GM21447 (cell line): ENCODE measurements around the gene APEH.

Source experiments
- ATAC-seq: cut with Tn5 transposase; IDR thresholded peaks from one replicate; pipeline ENCODE4 v1.9.1; 2021; ENCODE audit not compliant: unreplicated experiment

The APEH gene

DNA sequence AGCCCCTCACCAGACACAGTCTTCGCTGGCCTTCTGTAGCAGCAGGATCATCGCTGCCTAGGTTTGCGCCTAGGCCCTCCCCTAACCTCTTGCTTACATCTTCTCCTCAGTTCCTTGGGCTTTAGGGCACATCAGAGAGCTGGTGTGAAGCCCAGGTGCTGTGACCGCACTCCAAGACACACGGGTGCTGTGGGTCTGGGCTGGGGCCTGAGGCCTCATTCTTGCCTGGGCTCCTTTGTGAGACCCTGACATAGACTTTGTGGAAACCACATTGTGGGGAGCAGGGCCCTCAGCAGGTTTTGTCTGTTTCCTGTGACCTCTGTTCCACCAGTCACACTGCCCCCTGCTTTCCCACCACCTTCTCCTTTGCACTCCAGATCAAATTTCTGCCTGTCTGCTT lies 37.3 kb downstream of the APEH start:
- ATAC-seq: no peak

DNA sequence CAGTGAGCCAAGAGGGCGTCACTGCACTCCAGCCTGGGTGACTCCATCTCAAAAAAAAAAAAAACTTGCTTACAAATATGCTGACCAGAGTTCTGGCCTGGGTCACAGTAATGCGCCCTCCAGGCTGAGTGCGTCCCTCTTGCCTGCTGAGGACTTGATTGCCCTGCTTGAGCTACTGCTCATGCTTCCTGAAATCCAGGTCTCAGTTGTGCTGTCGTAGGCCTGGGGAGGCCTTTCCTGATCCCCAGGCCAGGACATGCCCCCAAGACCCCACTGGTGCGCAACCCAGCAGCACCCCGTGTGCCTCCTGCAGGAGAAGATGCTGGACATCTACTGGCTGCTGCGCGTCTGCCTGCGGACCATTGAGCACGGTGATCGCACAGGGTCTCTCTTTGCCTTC lies 38.0 kb downstream of the APEH start:
- no peak for ATAC-seq

DNA sequence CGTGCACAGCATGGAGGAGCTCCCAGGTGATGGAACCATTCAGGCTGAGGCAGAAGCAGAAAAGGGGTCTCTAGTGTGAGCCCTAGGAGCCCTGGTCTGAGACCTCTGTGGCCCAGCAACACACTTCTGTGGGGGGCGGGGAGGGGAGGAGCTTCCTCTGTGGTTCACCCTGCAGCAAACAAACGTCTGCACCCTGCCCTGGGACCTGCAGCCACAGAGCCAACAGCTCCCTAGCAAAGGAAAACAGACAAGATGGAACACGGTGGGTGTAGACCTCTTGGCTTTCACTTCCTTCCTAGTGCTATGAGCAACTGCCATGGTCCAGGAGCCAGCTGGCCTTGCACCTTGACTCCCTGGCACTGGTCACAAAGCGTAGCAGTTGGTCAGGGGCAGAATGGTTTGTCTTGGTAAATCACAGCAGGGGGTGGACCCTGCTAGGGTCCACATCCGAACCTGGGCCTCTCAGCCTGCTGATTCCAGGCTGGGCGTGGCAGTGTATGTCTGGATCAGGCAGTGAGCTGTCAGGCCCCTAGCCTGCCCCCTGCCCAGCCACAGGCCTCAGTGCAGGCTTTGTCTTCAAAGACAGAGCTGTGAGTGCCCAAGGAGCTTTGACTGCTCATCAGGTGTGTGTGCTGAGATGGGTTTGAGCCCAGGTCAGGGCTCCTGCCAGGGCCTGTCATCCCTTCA lies 38.6 kb downstream of the APEH start:
- ATAC-seq: no peak

DNA sequence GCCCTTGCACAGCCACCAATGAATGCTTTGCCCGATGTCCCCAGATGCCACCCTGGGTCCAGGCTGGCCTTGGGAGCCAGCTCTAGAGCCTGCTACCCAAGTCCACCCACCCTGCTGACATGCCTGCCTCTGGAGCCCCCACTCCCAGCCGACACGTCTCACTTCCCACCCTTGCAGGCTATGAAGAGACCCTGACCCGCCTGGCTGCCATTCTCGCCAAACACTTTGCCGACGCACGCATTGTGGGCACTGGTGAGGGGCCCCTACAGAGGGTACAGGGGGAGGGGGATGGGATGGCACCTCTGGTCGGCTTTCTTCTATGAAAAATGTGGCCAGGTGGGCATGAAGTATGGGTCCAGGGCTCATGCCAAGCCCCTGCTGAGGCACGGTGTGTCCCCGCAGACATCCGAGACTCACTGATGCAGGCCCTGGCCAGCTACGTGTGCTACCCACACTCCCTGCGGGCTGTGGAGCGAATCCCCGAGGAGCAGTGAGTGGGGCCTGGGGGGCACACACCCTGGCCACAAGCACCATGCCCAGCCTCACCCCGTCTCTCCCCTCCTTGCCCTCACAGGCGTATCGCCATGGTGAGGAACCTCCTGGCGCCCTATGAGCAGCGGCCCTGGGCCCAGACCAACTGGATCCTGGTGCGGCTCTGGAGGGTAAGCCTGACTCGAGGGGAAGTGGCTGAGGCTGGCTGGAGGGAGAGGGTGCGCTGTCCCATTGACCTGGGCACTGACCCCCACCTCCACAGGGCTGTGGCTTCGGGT lies 39.4 kb downstream of the APEH start:
- ATAC-seq: no peak

DNA sequence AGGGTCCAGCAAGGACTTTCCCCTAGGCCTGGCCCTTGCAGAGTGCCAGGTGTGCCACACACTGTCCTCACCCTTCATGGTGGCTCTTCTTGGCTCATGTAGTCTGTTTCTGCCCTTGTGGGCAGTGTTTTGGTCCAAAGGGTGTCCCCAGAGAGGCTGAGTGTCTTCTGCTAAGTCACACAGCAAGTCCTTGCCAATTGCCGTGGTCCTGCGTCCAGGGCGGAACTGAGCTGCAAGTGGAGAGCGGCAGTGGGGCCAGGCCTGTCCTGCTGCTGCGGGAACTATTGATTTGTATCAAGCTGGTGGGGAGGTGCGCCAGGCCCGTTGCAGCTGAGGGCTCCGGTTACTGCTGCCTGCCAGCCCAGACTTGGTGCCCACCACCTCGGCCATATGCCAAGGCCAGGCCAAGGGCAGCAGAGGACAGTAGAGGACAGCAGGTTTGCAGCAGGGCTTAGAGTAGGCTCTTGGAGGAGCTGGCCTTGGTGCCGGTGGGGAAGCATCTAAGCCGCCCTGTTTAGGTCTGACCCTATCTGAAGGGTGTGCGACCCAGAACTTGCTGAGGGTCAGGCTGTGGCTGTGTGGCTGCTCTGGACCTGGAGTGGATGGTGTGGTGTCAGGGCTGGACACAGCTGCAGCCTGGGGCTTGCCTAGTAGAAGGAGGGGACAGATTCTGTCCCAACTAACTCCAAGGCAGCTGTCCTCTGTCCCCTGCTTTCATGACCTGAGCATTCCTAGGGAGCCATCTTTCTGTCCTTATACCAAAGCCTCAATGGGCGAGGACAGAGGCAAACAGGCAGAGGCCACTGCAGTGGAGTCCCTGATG lies 40.8 kb downstream of the APEH start:
- ATAC-seq: no peak

DNA sequence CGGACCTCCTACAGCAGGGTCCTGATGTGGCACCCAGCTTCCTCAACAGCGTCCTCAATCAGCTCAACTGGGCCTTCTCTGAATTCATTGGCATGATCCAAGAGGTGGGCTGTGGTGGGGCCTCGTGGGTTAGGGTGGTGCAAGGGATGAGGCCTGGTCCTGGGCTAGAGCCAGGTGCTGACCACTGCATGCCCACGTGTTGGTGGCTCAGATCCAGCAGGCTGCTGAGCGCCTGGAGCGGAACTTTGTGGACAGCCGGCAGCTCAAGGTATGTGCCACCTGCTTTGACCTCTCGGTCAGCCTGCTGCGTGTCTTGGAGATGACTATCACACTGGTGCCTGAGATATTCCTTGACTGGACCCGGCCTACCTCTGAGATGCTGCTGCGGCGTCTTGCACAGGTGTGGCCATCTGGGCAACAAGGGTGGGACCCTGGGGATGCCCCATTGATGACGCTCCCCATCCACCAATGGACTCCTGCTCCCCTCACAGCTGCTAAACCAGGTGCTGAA lies 41.5 kb downstream of the APEH start:
- no peak for ATAC-seq

DNA sequence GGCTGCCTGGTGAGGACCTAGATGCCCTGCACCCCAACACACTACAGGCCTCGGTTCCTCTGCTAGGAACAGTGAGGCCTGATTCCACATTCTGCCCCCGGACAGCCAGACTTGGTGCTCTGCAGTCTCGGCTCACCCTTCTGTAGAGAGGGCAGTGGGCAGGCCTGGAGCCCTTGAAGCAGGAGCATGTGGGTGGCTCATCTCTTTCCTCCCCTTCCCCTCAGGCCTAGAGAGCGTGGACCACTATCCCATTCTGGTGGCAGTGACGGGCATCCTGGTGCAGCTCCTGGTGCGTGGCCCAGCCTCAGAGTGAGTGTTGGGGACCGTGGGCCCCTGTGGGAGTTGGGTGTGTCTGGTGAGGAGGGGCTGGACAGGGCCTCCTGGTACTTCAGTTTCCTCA lies 42.0 kb downstream of the APEH start:
- ATAC-seq: no peak

DNA sequence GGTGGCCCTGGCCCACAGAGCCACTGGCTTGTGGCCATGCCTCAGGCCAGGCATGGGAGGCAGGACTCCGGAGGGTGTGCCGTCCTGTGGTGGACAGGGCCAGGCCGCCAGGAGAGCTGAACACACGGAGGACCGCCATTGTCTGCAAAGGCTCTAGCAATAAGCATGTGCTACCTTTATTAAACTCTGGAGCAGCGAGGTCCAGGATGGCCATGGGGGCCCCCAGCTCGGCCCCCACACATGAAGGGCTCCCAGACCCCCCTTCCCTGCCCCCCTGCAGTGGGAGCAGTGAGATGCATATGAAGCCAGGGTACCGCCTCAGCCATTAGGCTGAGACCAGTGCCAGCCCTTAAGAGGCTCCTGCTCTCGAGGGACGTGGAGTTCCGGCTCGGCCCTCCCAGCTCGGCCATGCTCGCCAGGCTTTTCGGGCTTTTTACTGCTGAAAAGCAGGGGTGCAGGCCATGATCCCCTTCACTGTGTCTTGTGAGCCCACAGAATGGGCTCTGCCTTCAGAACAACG lies 42.6 kb downstream of the APEH start:
- ATAC-seq: no peak

DNA sequence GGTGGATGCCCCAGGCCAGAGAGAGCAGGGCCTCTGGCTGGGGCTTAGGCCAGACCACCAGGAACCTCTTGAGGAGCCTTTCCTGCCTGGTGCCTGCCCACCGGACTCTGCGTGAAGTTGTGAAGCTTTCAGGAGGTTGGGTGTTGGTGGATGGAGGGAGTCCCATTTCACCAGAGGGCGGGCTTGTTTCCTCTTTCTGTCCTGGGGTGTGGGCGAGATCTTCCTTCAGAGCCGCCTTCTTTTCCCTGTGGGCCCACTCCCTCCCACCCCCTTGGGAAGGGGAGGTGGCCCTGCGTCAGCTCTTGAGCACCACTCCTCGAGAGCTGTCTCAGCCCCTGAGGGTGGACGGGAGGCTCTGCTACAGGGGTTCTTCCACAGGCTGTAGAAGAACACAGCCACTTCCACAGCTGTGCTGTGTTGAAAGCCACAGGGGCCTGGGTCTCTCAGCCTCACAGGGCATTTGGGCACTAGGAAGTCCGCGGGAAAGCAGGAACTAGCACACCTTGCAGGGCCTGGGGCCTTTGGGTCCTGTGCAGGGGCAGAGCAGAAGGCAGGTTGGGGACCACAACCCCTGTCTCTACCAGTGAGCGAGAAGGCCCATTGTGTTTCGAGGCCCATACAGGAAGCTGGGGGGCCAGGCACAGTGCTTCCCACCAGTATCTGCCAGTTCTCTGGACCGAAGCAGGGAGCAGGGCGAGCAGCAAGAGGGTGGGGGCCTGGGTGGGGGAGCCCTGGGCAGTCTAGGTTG lies 43.2 kb downstream of the APEH start:
- no peak for ATAC-seq

DNA sequence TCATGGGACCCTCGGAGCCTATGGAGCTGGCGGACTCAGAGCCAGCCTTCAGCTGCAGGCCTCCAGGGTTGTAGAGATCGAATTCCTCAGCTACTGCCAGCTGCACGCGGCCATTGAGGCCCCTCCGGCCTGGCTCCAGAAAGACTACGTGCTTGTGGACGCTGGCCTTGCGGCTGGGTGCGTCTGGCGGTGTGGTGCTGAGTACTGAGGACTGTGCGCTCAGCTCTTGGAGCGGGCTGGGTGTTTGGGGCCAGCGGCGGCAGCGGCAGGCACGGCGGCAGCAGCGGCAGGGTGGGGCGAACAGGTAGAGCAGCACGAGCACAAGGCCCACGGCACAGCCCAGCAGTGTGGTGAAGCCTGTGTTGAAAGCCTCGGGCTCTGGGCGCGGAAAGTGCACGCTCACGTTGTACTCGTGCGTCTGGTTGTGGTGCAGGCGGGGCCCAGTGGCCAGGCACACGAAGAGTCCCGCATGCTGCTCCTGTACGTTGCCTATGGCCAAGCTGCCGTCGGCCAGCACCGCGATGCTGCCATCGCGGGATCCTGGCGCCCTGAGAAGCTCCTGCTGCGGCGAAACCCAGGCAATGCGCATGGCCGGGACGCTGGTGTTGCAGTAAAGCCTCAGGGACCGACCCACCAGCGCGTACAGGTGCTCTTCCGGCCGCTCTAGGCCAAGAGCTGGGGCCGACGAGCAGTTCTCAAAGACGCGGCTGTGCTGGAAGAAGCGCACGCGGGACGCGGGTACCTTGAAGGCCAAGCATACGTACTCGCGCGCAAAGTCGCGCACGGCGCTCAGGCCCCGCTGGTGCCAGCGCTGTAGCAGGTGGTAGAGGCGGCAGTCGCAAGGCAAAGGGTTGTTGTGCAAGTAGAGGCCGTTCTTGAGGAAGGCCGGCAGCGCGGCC lies 44.1 kb downstream of the APEH start:
- ATAC-seq: no peak

DNA sequence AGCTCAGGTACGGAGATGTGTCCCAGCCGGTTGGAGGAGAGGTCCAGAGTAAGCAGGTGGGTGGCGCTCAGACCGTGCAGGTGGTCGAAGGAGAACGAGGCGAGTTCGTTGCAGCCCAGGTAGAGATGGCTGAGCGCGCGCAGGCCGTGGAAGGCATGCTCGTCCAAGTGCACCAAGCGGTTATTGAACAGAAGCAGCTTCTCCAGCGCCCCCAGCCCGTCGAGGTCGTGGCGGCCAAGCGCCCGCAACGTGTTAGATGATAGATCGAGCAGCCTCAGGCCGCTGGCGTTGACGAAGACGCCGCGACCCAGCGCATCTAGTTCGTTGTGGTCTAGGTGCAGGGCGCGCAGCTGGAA lies 44.7 kb downstream of the APEH start:
- ATAC-seq: no peak

DNA sequence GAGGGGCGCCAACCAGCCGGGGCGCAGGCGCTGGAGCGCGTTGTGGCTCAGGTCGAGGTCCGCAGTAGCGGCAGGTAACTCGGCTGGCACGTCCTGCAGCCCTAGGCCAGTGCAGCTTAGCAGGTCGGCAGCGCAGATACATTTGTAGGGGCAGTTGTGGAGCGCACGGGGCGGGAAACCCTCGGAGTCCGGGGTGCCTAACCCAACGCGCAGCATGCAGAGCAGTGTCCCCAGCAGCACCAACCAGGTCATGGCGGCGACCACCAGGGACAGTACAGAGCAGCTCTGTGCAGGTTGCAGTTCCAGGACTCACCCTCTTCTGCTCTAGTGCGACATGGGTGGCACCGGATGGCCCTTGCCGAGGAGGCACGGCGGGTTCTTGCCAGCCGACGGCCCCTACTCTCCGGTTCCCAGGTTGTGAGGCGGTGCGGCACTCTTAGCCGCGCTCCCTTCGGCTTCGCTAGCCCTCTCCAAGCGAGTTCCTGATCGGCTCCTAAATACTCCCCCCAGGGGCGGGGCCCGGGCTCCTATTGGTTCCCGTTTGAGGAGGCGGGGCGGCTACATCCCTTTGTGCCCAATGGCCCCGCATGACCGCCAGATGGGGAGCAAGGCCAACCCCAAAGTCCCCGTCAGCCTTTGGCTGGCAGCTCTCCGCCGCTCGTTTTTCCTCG lies 45.2 kb downstream of the APEH start, which contains the start of gene AMIGO3:
Gene AMIGO3, minus strand, starts transcription at position 471 of the 671 bp plus-strand sequence. Its CDS starts 219 bp downstream, at position 252.
- ATAC-seq: peak; percentile 53

DNA sequence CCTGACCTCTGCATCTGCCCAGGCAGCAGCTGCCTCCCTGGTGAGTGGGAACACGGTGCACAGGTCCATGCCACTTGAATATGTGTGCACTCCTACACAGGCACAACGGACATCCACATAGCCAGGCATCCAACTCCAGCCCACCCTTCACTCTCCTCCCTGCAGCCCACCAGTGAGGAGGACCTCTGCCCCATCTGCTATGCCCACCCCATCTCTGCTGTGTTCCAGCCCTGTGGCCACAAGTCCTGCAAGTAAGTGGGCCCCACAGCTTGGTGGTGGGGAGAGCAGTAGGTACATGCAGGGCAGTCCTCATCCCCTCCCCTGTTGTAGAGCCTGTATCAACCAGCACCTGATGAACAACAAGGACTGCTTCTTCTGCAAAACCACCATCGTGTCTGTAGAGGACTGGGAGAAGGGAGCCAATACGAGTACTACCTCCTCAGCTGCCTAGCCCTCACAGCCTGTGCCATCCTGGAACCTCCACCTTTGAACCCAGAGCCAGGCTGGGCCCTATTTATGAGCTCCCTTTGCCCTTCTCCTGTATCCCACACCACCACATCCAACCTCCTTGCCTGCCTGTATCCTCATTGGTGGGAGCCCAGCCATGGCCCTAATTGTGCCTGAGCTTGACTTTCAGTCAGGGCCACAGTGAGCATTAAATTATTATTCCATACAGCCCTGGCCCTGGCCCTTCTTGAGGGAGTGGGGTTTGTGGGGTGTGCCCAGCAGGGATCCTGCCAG lies 46.9 kb downstream of the APEH start:
- no peak for ATAC-seq

DNA sequence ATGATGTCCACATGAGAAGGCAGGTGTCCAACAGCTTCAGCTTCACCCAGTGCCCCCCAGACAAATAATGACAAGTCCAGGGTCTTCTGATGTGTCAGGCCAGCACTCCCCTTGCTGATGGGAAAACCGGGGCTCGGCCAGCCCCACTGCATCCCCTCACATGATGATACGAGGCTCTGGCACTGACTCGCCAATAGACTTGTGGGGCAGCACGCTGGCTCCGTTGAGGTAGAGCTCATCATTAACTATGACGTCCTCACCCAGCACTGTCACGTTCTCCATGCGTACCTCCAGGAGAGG lies 47.4 kb downstream of the APEH start:
- no peak for ATAC-seq

DNA sequence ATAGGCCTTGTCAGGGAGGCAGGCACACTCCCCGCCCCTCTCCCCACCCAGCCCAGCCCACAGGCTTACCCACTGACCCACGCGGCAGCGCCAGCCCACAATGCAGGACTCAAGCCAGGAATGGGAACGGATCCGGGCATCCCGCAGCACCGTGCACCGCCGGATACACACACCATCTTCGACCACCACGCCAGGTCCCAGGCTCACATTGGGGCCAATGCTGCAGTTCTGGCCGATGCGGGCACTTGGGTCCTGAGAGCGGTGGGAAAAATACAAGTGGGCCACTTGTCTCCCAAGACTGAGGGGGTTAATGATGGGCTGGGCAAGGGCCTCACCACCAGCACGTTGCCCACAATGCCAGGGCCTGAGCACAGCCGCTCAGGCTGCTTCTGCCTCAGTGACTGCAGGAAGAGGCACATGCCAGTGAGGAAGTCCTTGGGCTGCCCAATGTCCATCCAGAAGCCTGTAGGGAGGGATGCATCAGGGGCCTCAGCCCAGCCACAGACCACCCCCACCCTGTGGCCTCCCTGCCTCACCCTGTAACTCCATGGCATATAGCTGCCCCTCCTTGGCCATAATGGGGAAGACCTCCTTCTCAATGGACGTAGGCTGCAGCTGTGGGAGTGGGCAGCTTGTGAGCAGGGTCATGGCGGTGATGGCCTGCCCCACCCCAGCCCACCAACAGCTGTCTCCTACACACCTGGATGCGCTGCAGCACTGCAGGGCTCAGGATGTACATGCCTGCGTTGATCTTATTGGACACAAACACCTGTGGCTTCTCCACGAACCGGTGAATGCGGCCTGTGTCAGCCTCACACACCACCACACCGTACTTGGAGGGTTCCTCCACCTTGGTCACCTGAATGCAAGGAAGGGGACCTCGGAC lies 48.0 kb downstream of the APEH start:
- no peak for ATAC-seq

DNA sequence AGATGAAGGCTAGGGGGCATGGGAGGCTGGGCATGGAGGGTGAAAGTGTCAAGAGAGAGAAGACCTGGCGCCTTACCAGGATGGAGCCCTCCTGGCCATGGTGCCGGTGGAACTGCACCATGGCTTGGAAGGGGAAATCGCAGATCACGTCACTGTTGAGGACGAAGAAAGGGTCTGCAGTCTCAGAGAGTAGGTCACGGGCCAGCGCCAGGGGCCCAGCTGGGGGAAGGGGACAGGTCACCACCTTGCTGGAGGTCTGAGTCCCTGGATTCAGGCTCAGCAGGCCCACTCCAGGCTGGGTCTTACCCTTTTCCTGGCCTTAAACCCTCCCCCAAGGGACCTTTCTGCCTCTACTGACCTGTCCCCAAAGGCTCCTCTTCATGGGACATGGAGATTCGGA lies 48.7 kb downstream of the APEH start:
- no peak for ATAC-seq

DNA sequence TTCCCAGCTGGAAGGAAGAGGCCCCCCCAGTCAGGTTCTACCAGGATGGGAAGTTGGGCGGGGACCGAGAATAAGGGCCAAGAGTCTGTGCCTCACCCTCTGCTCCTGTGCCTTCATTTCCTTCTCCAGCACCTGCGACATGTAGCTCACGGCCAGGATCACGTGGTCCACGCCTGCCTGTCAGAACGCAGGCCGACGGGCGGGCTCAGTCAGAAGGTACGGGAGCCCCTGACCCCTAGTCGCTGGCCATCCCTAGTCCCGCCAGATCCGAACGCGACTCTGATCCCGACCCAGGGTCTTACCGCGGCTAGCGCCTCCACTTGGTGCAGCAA lies 49.1 kb downstream of the APEH start:
- ATAC-seq: no peak
